B cell (primary cell): ENCODE results near the gene WDR48.

Source experiments
- CTCF ChIP-seq: fragments of 200-600 bp; IDR thresholded peaks from one replicate; pipeline ENCODE4 v1.8.0; 2022; ENCODE audit warnings: antibody characterized with exemption, mild to moderate bottlenecking
- EZH2 ChIP-seq: IDR thresholded peaks from 2 replicates; pipeline ENCODE4 v1.6.1; 2012; ENCODE audit warnings: borderline replicate concordance, low read depth, mild to moderate bottlenecking, moderate library complexity, low read length; ENCODE audit not compliant: insufficient read depth, poor library complexity, severe bottlenecking

- TF ChIP-seq CTCF (no peak), EZH2 (no peak)
Observed at GRCh38 chr3:39137991-39138803, 86.4 kb downstream of the WDR48 start.
